ENCODE data around the gene AFF1.

AFF1 gene

GRCh38 chr4:87180767-87181166, 246.0 kb downstream of the AFF1 start:
- DNase-seq: no peak

- DNase-seq: no peak
These were observed 250.5 kb downstream of the AFF1 start for GRCh38 chr4:87185146-87185870.

- no peak for DNase-seq
These were observed 253.2 kb downstream of the AFF1 start for GRCh38 chr4:87188048-87188447.

- no peak for DNase-seq
These were observed 254.1 kb downstream of the AFF1 start for GRCh38 chr4:87188932-87189331.

Data from NK-92 treated with Interleukin-12 subunit alpha and Interleukin-12 subunit beta, amount 100 ng/mL, for 24 hours (cell line).